GM13976 (cell line): Measurements from ENCODE around the gene SLC39A8.
"Not testable (repeated sequence)": the region's sequence is repeated elsewhere in the genome, so short reads cannot be mapped to it uniquely, and the experiment has no call there.

Experiments
- DNase-seq: peaks from one replicate; pipeline ENCODE4 v3.0.0; 2012; ENCODE audit warnings: low spot score
- CTCF ChIP-seq: IDR thresholded peaks from 2 replicates; pipeline ENCODE4 v1.5.1; 2012; ENCODE audit warnings: borderline replicate concordance, mild to moderate bottlenecking; ENCODE audit not compliant: insufficient read depth; ENCODE audit errors: extremely low read depth, missing control alignments, control extremely low read depth
- in situ Hi-C: fragments of 300-500 bp; cut with MboI; formaldehyde crosslinking; loops from one replicate; pipeline ENCODE4 v1.12.0; 2022; ENCODE audit warnings: low sequenced_read_pairs, mixed read lengths, inconsistent platforms; ENCODE audit not compliant: unreplicated experiment

The SLC39A8 gene

GRCh38 chr4:102362922-102363432 is 17.7 kb upstream of the SLC39A8 start:
- in situ Hi-C loops = no loop called here
- no peak for DNase-seq
- no peak for TF ChIP-seq CTCF

GRCh38 chr4:102358128-102358527 is 12.8 kb upstream of the SLC39A8 start:
- TF ChIP-seq CTCF = no peak
- DNase-seq = no peak
- in situ Hi-C loops = no loop called here

- in situ Hi-C loops, DNase-seq: not testable (repeated sequence)
These were observed 12.4 kb upstream of the SLC39A8 start for GRCh38 chr4:102357637-102358036.

GRCh38 chr4:102356562-102357202 is 11.4 kb upstream of the SLC39A8 start:
- TF ChIP-seq CTCF = no peak

GRCh38 chr4:102355748-102356147 is 10.5 kb upstream of the SLC39A8 start:
- DNase-seq = no peak
- in situ Hi-C loops = no loop called here
- no peak for TF ChIP-seq CTCF

More at GRCh38 chr4:102356562-102357202, 11.4 kb upstream of the SLC39A8 start:
- no peak for DNase-seq
- in situ Hi-C loops = no loop called here

GRCh38 chr4:102354671-102355454 is 9.6 kb upstream of the SLC39A8 start:
- in situ Hi-C loops = no loop called here
- DNase-seq = no peak
- TF ChIP-seq CTCF = no peak

- TF ChIP-seq CTCF = no peak
- in situ Hi-C loops = no loop called here
- DNase-seq = no peak
These were observed 7.5 kb upstream of the SLC39A8 start for GRCh38 chr4:102352781-102353180.
